ENCODE results near the gene SLC27A6. TPM values are rescaled to one million over a fixed set of nuclear protein-coding genes. Genes with fewer than 3 reads are reported as not detected.

Gene SLC27A6
- total and polyA plus RNA-seq, 2 of the 13 experiments (the other 11 are each of a cell fraction or from before 2014, with no cell fraction given), result not detected

- no TSS peak for BruUV-seq (replicated peaks)
- CTCF ChIA-PET (ENCODE audit: low intra/inter-chr PET ratio, low total read pairs), result no interaction called here
- Histone ChIP-seq H3K27ac (ENCODE audit: extremely low read length, insufficient read depth, low read length) (no peak overlapping the region), H2AFZ (ENCODE audit: low read length) (no peak overlapping the region), H4K20me1 (ENCODE audit: insufficient read depth, low read length) (no peaks in the 10 kb centered on the region), H3K9me3 (ENCODE audit: low read length) (no peaks in the 10 kb centered on the region), H3K27me3 (ENCODE audit: control insufficient read depth in 1 of 2, insufficient read depth in 2 of 2, low read length in 2 of 2) (no peaks in the 10 kb centered on the region), H3K4me3 (replicated peaks in 1 of 3; ENCODE audit: insufficient read depth in 1 of 3, low read depth in 2 of 3, low read length in 3 of 3) (no peak overlapping the region), H3K9ac (ENCODE audit: insufficient read depth, low read depth, low read length) (no peak overlapping the region), H3K79me2 (ENCODE audit: insufficient read depth, low read length) (no peaks in the 10 kb centered on the region), H3K4me2 (ENCODE audit: low read depth, low read length) (no peak overlapping the region), H3K36me3 (replicated peaks in 1 of 2; ENCODE audit: control insufficient read depth in 1 of 2, insufficient read depth in 2 of 2, low read length in 2 of 2) (no peaks in the 10 kb centered on the region), H3K4me1 (ENCODE audit: insufficient read depth, low read length) (no peaks in the 10 kb centered on the region)
- ATAC-seq (no peak), FAIRE-seq (no peak), DNase-seq (ENCODE audit: low spot score) (no peak)
- in situ Hi-C loops (cut with HindIII; ENCODE audit: extremely low pct_ligation_motif_present, low pct_unique_long_range_greater_than_20kb), result loop anchor here (25.0 kb wide), 1 partner anchor 1517 kb away; no protein-coding TSS in a partner anchor
- no peak for TF ChIP-seq ZNF546 (CRISPR knock-in tag; conservative IDR thresholded peaks at IDR 0.05)
- no peak for TF ChIP-seq CREB1 (IDR thresholded peaks at IDR 0.05)
- TF ChIP-seq CREB1 (CRISPR knock-in tag; IDR thresholded peaks at IDR 0.05), result no peak
- TF ChIP-seq NFATC3 (CRISPR knock-in tag; IDR thresholded peaks at IDR 0.05), result no peak
- no peak for TF ChIP-seq ZFP82 (CRISPR knock-in tag; IDR thresholded peaks at IDR 0.05; ENCODE audit: borderline replicate concordance)
- no peak for TF ChIP-seq ATRX (CRISPR knock-in tag; IDR thresholded peaks at IDR 0.05; ENCODE audit: borderline replicate concordance)
- TF ChIP-seq, protein P1, sequence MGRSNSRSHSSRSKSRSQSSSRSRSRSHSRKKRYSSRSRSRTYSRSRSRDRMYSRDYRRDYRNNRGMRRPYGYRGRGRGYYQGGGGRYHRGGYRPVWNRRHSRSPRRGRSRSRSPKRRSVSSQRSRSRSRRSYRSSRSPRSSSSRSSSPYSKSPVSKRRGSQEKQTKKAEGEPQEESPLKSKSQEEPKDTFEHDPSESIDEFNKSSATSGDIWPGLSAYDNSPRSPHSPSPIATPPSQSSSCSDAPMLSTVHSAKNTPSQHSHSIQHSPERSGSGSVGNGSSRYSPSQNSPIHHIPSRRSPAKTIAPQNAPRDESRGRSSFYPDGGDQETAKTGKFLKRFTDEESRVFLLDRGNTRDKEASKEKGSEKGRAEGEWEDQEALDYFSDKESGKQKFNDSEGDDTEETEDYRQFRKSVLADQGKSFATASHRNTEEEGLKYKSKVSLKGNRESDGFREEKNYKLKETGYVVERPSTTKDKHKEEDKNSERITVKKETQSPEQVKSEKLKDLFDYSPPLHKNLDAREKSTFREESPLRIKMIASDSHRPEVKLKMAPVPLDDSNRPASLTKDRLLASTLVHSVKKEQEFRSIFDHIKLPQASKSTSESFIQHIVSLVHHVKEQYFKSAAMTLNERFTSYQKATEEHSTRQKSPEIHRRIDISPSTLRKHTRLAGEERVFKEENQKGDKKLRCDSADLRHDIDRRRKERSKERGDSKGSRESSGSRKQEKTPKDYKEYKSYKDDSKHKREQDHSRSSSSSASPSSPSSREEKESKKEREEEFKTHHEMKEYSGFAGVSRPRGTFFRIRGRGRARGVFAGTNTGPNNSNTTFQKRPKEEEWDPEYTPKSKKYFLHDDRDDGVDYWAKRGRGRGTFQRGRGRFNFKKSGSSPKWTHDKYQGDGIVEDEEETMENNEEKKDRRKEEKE (IDR thresholded peaks at IDR 0.05), result no peak
- no peak for TF ChIP-seq ELF3 (CRISPR knock-in tag; IDR thresholded peaks at IDR 0.05)
- no peak for TF ChIP-seq BRCA1 (CRISPR knock-in tag; IDR thresholded peaks at IDR 0.05)
- POLR2A ChIA-PET, result no interaction called here
- intact Hi-C loops (cut with micrococcal nuclease; ENCODE audit: unreplicated experiment), result no loop called here
These were observed 114.2 kb downstream of the SLC27A6 start for GRCh38 chr5:129079496-129079895.
